Measurements from ENCODE around the gene TRIM56. TPM values are rescaled to one million over a fixed set of nuclear protein-coding genes. Genes with fewer than 3 reads are reported as not detected.

Gene TRIM56
- total RNA-seq, result 18.7 and 36.1 TPM in 2 replicates

DNA sequence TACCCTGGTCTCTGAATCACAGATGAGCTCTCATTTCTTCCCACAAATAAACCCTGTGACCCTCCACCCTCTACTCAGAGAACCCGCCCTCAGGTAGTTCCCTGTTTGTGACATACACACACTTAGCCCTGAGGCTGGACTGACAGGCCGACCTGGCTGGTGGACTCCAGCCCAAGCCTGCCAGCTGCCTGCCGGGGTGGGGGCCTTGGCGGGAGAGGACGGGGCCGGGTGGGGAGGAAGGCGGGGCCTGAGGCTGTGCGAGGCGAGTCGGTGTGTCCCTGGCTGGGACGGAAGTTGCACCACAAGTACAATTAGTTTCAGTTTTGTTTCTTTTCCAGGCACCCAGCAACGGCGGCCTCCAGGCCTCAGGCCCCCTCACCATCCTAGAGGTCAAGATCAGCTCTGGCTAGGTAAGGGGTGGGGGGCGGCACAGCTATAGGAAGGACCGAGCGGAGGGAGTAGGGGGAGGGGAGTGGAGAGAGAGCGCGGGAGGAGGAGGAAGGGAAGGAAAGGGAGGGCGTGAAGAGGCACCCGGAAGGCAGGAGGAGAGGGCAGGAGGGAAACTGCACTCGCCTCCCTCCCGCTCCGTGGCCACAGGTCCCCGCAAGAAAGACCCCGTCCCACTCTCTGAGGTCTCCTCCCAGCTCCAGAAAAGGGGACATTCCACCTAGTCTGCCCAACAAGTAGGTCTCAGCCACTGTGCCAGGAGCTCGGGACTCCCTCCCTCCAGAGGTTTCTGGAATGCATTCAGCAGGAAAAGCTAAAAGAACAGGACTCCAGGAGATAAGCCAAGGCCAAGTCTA lies at the start of gene TRIM56:
Gene TRIM56 (plus strand): TSS at position 320 of the 803 bp plus-strand sequence. CDS start 1,832 bp downstream, outside the sequence.

GRCh38 chr7:101126651-101127459 lies 41.6 kb downstream of the TRIM56 start, which contains the start of gene SERPINE1:
Gene SERPINE1, plus strand, starts transcription at chr7:101127104. Its CDS starts 1,290 bp downstream, at chr7:101128394.

Other genes with a start within 250 kb of the TRIM56 start
- 20.0 and 22.2 TPM in 2 replicates for gene SLC12A9, start 232.8 kb upstream of the TRIM56 start, total RNA-seq
- gene TRIP6, start 218.1 kb upstream of the TRIM56 start, total RNA-seq, result 64.1 and 73.1 TPM in 2 replicates
- gene SRRT, start 210.4 kb upstream of the TRIM56 start, total RNA-seq, result 49.1 and 58.4 TPM in 2 replicates
- 2.5 and 5.3 TPM in 2 replicates for gene UFSP1, start 195.8 kb upstream of the TRIM56 start, total RNA-seq
- 0.18 and 0.28 TPM in 2 replicates for gene ACHE, start 189.6 kb upstream of the TRIM56 start, total RNA-seq
- under 0.01 TPM in 1 of 2 replicates, not detected in the other for gene MUC3A, start 135.9 kb upstream of the TRIM56 start, total RNA-seq
- not detected in 2 replicates for gene MUC12, start 115.9 kb upstream of the TRIM56 start, total RNA-seq
- not detected in 2 replicates for gene MUC17, start 65.4 kb upstream of the TRIM56 start, total RNA-seq
- gene SERPINE1, start 41.6 kb downstream of the TRIM56 start, total RNA-seq, result 1,365 and 3,900 TPM in 2 replicates
- 154 and 216 TPM in 2 replicates for gene AP1S1, start 69.0 kb downstream of the TRIM56 start, total RNA-seq
- under 0.01 TPM in 1 of 2 replicates, not detected in the other for gene VGF, start 80.1 kb downstream of the TRIM56 start, total RNA-seq
- not detected in 2 replicates for gene NAT16, start 94.8 kb downstream of the TRIM56 start, total RNA-seq
- gene MOGAT3, start 115.6 kb downstream of the TRIM56 start, total RNA-seq, result not detected in 2 replicates
- gene PLOD3, start 132.1 kb downstream of the TRIM56 start, total RNA-seq, result 58.9 and 99.5 TPM in 2 replicates
- gene ZNHIT1, start 132.7 kb downstream of the TRIM56 start, total RNA-seq, result 94.3 and 111 TPM in 2 replicates
- 2.3 and 3.8 TPM in 2 replicates for gene CLDN15, start 152.3 kb downstream of the TRIM56 start, total RNA-seq
- 267 and 300 TPM in 2 replicates for gene FIS1, start 159.6 kb downstream of the TRIM56 start, total RNA-seq
- gene IFT22, start 236.3 kb downstream of the TRIM56 start, total RNA-seq, result 16.8 and 23.5 TPM in 2 replicates

All from endothelial cell of coronary artery (primary cell).